Testis (tissue), 2 donors: ENCODE results near the gene CRISP2.

Experiments used
- CTCF ChIP-seq, 3 experiments: fragments of 450-650 bp in 2 of 3; fragments of 200-600 bp in 1 of 3; sonication (generic) in 1 of 3; IDR thresholded peaks; one replicate each; pipeline ENCODE4 v1.5.1; 2016 to 2019; ENCODE audit warnings: antibody characterized with exemption in 3 of 3, mild to moderate bottlenecking in 2 of 3, moderate library complexity in 1 of 3
- POLR2A ChIP-seq: fragments of 450-650 bp; IDR thresholded peaks from one replicate; pipeline ENCODE4 v1.6.1; 2017; ENCODE audit warnings: antibody characterized with exemption, mild to moderate bottlenecking, moderate library complexity

- no peak for TF ChIP-seq POLR2A
- no peak for TF ChIP-seq CTCF (IDR thresholded peaks at IDR 0.05)
Observed at GRCh38 chr6:49646942-49647341, 66.4 kb downstream of the CRISP2 start.
